Measurements from ENCODE around the gene C2CD4A.

C2CD4A gene

GRCh38 chr15:62104401-62104800 lies 37.6 kb downstream of the C2CD4A start:
- no peak for DNase-seq

- no peak for DNase-seq
Observed at GRCh38 chr15:62104846-62105245, 38.1 kb downstream of the C2CD4A start.

GRCh38 chr15:62105266-62105665 lies 38.5 kb downstream of the C2CD4A start:
- no peak for DNase-seq

GRCh38 chr15:62106096-62106495 lies 39.3 kb downstream of the C2CD4A start:
- DNase-seq = no peak

- DNase-seq = no peak
Observed at GRCh38 chr15:62107571-62108121, 40.9 kb downstream of the C2CD4A start.

- DNase-seq = no peak
Observed at GRCh38 chr15:62108411-62108810, 41.6 kb downstream of the C2CD4A start.

- DNase-seq = no peak
Observed at GRCh38 chr15:62109437-62109836, 42.7 kb downstream of the C2CD4A start.

GRCh38 chr15:62109982-62110851 lies 43.4 kb downstream of the C2CD4A start:
- peak; percentile 45 for DNase-seq

GRCh38 chr15:62112081-62112480 lies 45.3 kb downstream of the C2CD4A start:
- no peak for DNase-seq

GRCh38 chr15:62112616-62113593 lies 46.1 kb downstream of the C2CD4A start:
- DNase-seq = no peak

GRCh38 chr15:62115847-62116246 lies 49.1 kb downstream of the C2CD4A start:
- no peak for DNase-seq

- DNase-seq = no peak
Observed at GRCh38 chr15:62118520-62119226, 51.9 kb downstream of the C2CD4A start.

- no peak for DNase-seq
Observed at GRCh38 chr15:62119227-62119864, 52.6 kb downstream of the C2CD4A start.

GRCh38 chr15:62119874-62120273 lies 53.1 kb downstream of the C2CD4A start:
- no peak for DNase-seq

All from retina (tissue), 1 donor.